Left colon (tissue), 2 donors: ENCODE measurements around the gene FUT9. TPM values are rescaled to one million over a fixed set of nuclear protein-coding genes. Genes with fewer than 3 reads are reported as not detected.

ENCODE experiments used
- ATAC-seq: fragments of 200-7000 bp; cut with Tn5 transposase; one replicate; pipeline ENCODE4 v1.9.1; 2020; ENCODE audit warnings: mild to moderate bottlenecking, moderate library complexity
- DNase-seq, 2 donors: peaks; one replicate each; pipeline ENCODE4 v3.0.0-alpha.2; 2020
- intact Hi-C, 2 donors: fragments of 100-400 bp; cut with DNase I in 1 of 2; cut with micrococcal nuclease in 1 of 2; formaldehyde crosslinking; loops; one replicate each; pipeline versions ENCODE4 v1.11.2 to v1.14.0; 2022; cut with DNase I, micrococcal nuclease
- long read RNA-seq: library from polyadenylated mRNA; unstranded; transcript quantifications from one replicate; pipeline ENCODE4 v2.0.0, GENCODE V29; 2021
- total RNA-seq, 2 donors: library from RNA; stranded (reverse); fragmentation: NEBNext Ultra II Directional; extraction: Animal tissue kit (Norgen Biotek cat#: 25700); gene quantifications; one replicate each; pipeline ENCODE4 v1.2.1, GENCODE V29; 2021
- donor health status: DM: no; HTN: no; CAD: no.
- donor health status: DM: yes; HTN: yes; CAD: no.

FUT9 gene
- under 1 TPM in 1 of 2 donors, not detected in 1; 0.03 TPM for total RNA-seq
- long read RNA-seq = 0 reads

GRCh38 chr6:96015518-96016333, at the start of gene FUT9:
FUT9 (plus strand) TSS chr6:96015974; CDS start chr6:96203156, 187,182 bp downstream.
- ATAC-seq = no peak
- DNase-seq = no peak
- intact Hi-C loops = no loop called here

GRCh38 chr6:95967594-95967993, 48.2 kb upstream of the FUT9 start:
- intact Hi-C loops = no loop called here
- no peak for DNase-seq
- ATAC-seq = no peak

GRCh38 chr6:95973976-95974375, 41.8 kb upstream of the FUT9 start:
- ATAC-seq (no peak), DNase-seq (no peak)
- intact Hi-C loops = no loop called here

- intact Hi-C loops = no loop called here
- no peak for ATAC-seq
- DNase-seq = no peak
Measured at GRCh38 chr6:95978230-95978629, 37.5 kb upstream of the FUT9 start.

GRCh38 chr6:95991906-95992305, 23.9 kb upstream of the FUT9 start:
- intact Hi-C loops = no loop called here
- DNase-seq (no peak), ATAC-seq (no peak)

- intact Hi-C loops = no loop called here
- DNase-seq (no peak), ATAC-seq (no peak)
Measured at GRCh38 chr6:95994151-95994550, 21.6 kb upstream of the FUT9 start.

- intact Hi-C loops = no loop called here
- no peak for DNase-seq
- ATAC-seq = no peak
Measured at GRCh38 chr6:95998133-95998532, 17.6 kb upstream of the FUT9 start.

- intact Hi-C loops = no loop called here
- DNase-seq = no peak
- no peak for ATAC-seq
Measured at GRCh38 chr6:96001891-96002575, 13.7 kb upstream of the FUT9 start.

GRCh38 chr6:96002576-96002910, 13.2 kb upstream of the FUT9 start:
- ATAC-seq = no peak
- intact Hi-C loops = no loop called here
- DNase-seq = no peak

GRCh38 chr6:96002912-96003311, 12.9 kb upstream of the FUT9 start:
- intact Hi-C loops = no loop called here
- DNase-seq (no peak), ATAC-seq (no peak)

- ATAC-seq = no peak
- intact Hi-C loops = no loop called here
- DNase-seq = no peak
Measured at GRCh38 chr6:96007663-96008062, 8.1 kb upstream of the FUT9 start.

GRCh38 chr6:96013531-96013930, 2.2 kb upstream of the FUT9 start:
- ATAC-seq (no peak), DNase-seq (no peak)
- intact Hi-C loops = no loop called here

- no peak for DNase-seq
- intact Hi-C loops = no loop called here
- ATAC-seq = no peak
Measured at GRCh38 chr6:96014846-96015517, 792 bp upstream of the FUT9 start.

- intact Hi-C loops = no loop called here
- DNase-seq (no peak), ATAC-seq (no peak)
Measured at GRCh38 chr6:96016334-96017069, 728 bp downstream of the FUT9 start.

GRCh38 chr6:96017070-96017359, 1.2 kb downstream of the FUT9 start:
- intact Hi-C loops = no loop called here
- DNase-seq (no peak), ATAC-seq (no peak)

- intact Hi-C loops = no loop called here
- no peak for ATAC-seq
- DNase-seq = no peak
Measured at GRCh38 chr6:96022225-96022624, 6.5 kb downstream of the FUT9 start.

GRCh38 chr6:96032661-96033060, 16.9 kb downstream of the FUT9 start:
- intact Hi-C loops = no loop called here
- DNase-seq = no peak
- no peak for ATAC-seq

- intact Hi-C loops = no loop called here
- ATAC-seq = no peak
- DNase-seq = no peak
Measured at GRCh38 chr6:96051555-96051954, 35.8 kb downstream of the FUT9 start.

- DNase-seq (no peak), ATAC-seq (no peak)
Measured at GRCh38 chr6:96058082-96058481, 42.3 kb downstream of the FUT9 start.

GRCh38 chr6:96059586-96059985, 43.8 kb downstream of the FUT9 start:
- ATAC-seq (no peak), DNase-seq (no peak)
- intact Hi-C loops = no loop called here

More at GRCh38 chr6:96058082-96058481, 42.3 kb downstream of the FUT9 start:
- intact Hi-C loops = no loop called here
